Right lobe of liver (tissue), 4 donors: Measurements from ENCODE around the gene TRIM24.

Experiments used
- POLR2A ChIP-seq: fragments of 450-650 bp; IDR thresholded peaks from one replicate; pipeline ENCODE4 v1.6.1; 2017; ENCODE audit warnings: antibody characterized with exemption, mild to moderate bottlenecking
- TF ChIP-seq, protein P1 (sequence below), 4 donors: fragments of 200-600 bp in 3 of 4; fragments of 450-650 bp in 1 of 4; IDR thresholded peaks; one replicate each; pipeline versions ENCODE4 v1.5.1 to v1.8.0; 2016 to 2022; ENCODE audit warnings: antibody characterized with exemption in 4 of 4, mild to moderate bottlenecking in 2 of 4
- donor health status: DM: no; HTN: no; CAD: no.
- donor health status: DM: no; HTN: no; CAD: no.
- donor health status: DM: no; HTN: yes; CAD: no.

DNA sequence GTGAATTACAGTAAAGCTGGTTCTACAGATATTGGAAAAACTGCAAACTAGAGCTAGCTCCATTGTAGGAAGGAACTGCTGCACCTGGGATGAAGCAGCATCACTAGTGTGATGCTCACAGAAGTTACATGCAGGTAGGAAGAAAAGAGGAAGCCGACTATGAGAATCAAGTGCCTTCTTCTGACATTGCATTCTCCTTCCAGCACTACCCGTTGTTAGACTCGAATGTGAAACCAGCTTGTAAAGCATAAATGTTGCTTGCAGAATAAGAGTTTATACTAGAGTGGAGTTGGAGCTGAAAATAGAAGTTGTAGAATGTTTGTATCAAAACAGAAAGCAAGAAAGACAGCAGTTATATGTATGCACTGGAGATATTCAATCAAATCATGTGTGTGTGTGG lies 49.9 kb downstream of the TRIM24 start:
- TF ChIP-seq, protein P1, sequence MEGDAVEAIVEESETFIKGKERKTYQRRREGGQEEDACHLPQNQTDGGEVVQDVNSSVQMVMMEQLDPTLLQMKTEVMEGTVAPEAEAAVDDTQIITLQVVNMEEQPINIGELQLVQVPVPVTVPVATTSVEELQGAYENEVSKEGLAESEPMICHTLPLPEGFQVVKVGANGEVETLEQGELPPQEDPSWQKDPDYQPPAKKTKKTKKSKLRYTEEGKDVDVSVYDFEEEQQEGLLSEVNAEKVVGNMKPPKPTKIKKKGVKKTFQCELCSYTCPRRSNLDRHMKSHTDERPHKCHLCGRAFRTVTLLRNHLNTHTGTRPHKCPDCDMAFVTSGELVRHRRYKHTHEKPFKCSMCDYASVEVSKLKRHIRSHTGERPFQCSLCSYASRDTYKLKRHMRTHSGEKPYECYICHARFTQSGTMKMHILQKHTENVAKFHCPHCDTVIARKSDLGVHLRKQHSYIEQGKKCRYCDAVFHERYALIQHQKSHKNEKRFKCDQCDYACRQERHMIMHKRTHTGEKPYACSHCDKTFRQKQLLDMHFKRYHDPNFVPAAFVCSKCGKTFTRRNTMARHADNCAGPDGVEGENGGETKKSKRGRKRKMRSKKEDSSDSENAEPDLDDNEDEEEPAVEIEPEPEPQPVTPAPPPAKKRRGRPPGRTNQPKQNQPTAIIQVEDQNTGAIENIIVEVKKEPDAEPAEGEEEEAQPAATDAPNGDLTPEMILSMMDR (IDR thresholded peaks at IDR 0.05) = no peak
- TF ChIP-seq POLR2A = no peak
